GM12872 (cell line): Measurements from ENCODE around the gene GSTO1.

ENCODE experiments used
- TF ChIP-seq, protein P1 (sequence below): IDR thresholded peaks from 3 replicates; pipeline ENCODE4 v1.5.1; 2011; ENCODE audit warnings: low read depth, mild to moderate bottlenecking, low read length, moderate library complexity; ENCODE audit not compliant: insufficient read depth

Gene GSTO1

DNA sequence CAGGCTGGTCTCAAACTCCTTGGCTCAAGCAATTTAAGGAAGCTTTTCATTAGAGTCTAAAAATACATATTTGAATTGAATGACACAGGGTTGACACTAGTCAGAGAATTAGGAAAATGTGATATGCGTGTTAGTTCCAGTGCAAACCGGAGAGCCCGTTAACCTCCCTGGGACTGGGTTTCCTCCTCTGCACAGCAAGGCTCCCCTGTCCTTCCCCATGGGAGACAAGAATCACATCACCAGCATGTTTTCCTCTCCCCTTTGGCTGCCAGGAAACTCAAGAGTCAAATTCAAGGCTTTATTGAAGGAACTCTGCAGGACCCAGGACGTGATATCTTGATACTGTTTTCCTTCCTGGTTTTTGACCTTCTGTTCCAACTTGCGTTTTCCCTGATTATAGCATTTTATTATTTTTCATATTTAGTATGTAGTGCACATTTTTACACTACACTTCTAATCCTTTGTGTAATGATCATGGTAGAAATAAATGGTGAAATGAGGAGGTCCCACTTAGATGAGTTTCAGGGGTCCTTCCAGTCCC is 39.2 kb downstream of the GSTO1 start:
- TF ChIP-seq, protein P1, sequence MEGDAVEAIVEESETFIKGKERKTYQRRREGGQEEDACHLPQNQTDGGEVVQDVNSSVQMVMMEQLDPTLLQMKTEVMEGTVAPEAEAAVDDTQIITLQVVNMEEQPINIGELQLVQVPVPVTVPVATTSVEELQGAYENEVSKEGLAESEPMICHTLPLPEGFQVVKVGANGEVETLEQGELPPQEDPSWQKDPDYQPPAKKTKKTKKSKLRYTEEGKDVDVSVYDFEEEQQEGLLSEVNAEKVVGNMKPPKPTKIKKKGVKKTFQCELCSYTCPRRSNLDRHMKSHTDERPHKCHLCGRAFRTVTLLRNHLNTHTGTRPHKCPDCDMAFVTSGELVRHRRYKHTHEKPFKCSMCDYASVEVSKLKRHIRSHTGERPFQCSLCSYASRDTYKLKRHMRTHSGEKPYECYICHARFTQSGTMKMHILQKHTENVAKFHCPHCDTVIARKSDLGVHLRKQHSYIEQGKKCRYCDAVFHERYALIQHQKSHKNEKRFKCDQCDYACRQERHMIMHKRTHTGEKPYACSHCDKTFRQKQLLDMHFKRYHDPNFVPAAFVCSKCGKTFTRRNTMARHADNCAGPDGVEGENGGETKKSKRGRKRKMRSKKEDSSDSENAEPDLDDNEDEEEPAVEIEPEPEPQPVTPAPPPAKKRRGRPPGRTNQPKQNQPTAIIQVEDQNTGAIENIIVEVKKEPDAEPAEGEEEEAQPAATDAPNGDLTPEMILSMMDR, result no peak

DNA sequence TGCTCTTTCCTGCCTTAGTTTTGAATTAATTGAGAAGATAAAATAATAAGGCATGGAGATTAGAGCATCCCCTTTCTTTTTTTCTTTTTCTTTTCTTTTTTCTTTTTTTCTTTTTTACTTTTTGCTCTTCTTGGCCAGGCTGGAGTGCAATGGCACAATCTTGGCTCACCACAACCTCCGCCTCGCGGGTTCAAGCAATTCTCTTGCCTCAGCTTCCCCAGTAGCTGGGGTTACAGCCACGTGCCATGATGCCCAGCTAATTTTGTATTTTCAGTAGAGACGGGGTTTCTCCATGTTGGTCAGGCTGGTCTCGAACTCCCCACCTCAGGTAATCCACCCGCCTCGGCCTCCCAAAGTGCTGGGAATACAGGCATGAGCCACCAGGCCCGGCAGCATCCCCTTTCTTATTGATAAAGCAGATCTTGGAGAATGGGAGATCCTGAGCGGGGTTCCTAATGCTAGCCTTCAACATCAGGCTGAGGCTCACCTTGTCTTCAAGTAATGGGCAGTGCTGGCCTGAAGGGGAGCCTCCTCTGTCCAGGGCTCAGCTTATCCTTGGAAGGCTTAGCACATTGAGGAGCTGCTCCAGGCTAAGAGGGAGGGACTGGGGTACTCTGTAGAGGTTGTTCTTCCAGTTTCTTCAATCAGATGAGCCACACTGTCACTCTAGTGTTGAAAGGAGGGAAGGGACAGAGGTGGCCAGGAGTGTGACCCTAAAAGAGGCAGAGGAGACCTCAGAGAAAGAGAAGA is 42.2 kb downstream of the GSTO1 start:
- TF ChIP-seq, protein P1, result no peak

DNA sequence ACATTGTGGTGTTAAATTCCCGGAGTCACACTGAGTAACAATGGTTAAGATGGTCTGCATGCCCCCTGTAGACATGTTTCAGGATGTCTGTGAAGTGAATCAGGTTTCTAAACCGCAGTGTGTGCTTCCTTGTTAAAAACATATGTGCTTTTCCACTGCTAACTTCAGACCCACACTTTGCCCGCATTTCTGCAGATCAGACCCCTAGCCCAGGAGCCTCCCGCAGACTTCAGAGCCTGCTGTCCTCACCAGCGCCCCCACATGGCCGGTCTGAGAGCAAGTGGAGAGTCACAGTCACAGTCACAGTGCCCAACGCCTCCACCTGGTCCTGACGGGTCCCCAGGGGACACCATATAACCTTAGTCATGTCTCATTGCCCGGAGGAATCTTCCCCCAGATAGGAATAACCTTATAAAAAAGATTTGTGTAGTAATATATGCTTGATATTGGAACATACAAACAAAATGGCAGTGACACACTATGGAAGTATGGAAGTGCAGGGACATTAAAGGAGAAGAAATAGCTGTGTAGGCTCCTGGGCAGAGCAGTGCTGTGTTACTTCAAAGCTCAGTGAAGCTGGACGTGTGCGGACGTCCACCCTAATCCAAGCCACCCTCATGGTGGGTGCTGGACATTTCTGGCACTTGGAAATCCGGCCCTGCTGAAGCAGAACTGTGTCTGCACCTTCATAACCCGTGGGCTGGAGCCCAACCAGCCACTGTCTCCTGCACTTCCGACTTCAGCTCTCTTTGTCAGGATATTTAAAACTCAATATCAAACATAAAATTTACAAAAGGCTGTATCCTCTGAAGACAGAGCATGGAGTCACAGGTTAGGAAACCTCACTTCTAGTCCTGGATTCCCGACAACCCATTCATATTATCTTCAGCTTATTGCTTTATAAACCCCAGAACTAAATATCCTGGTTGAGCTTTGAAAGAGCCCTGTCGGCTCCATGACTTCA is 43.3 kb downstream of the GSTO1 start:
- TF ChIP-seq, protein P1, result peak; percentile 56

DNA sequence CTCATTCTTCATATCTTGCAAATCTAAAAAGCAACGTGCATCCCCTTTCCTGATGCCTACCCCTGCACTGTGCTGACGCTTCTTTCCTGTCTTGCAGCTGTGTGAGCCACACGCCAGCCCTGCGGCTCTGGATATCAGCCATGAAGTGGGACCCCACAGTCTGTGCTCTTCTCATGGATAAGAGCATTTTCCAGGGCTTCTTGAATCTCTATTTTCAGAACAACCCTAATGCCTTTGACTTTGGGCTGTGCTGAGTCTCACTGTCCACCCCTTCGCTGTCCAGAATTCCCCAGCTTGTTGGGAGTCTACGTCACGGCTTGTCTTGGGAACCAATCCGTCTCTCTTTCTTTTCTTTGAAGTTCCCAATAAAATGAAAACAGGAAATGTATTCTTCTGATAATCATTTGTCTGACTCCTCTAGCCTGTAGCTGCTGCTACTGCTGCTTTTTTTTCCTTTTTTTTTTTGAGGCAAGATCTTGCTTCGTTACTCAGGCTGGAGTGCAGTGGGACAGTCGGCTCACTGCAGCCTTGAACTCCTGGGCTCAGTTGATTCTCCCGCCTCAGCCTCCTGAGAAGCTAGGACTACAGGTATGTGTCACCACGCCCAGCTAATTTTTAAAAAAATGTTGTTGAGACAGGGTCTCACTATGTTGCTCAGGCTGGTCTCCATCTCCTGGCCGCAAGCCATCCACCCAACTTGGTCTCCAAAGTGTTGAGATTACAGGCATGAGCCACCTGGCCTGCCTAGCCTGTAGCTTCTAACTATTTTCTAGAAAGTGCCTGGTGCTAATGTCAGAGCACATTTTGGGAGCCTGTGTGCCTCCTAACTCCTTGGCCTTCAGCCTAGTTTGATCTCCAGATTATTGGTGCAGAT is 44.6 kb downstream of the GSTO1 start:
- TF ChIP-seq, protein P1, result no peak

DNA sequence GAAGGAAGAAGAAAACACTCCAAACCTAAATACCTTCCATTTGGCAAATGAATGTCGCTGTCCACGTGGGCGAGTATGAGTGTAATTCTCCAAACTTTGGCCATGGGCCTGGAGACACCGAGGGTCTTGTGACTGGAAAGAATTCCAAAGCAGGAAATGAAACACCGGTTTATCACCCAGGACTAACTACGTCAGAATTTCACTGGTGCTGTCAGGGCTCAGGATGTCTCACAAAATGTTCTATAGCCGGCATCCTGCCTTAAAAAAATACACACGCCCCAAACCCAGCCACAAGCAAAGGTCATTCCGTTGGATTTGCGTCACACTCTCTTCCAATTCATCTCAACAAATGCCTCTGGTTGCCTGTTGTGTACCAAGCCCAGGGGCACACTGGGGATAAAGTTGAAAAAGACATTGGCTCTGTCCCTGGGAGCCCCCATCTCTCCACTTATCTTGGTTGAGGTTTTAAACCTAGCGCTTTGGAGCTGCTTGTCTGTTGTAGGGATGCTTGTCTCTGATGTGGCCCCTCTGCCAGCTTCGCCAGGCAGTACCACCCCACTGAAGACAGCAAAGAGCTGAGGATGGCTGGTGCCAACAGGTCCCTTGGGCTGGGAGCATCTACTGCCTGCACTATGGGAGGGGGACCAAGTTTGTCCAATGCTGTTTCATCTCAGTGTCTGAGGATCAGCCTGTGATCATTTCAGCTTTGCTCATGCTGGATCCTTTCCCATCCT is 45.5 kb downstream of the GSTO1 start:
- TF ChIP-seq, protein P1, result no peak

DNA sequence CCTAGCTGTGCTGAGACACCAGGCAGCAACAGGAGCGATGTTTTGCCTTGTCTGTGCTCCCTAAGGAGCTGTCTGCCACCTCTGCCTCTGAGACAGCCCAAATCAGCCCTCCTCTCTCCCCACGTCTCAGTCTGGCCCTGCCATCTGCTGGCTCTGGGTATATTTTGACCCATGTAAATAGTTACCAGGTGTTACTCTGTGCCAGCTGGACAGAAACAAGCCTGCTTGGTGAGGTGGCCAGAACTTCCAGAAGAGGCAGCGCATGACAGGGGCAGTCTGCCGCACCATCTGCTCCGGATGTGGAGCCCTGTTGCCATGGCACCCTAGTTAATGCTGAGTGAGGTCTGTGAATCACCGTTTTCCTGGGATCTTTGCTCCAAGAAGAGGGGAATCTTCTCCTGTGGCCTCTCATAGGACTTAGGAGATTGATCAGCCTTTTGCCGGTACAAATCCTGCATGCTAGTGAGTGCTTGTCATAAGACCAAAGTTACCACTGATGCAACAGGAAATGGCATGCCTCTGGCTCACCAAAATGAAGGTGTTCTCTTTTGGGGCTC is 46.1 kb downstream of the GSTO1 start:
- TF ChIP-seq, protein P1, result no peak
